Esophagus squamous epithelium (tissue), 5 donors: ENCODE data around the gene DHX57. TPM values are rescaled to one million over a fixed set of nuclear protein-coding genes. Genes with fewer than 3 reads are reported as not detected.

ENCODE experiments used
- DNase-seq: peaks from one replicate; lab custom pipeline; 2025; lab: John Stamatoyannopoulos, UW
- H3K27ac ChIP-seq, 4 donors: fragments of 200-600 bp; sonication (generic); one replicate each; pipeline ENCODE4 v1.5.1; 2016 to 2019; ENCODE audit warnings: mild to moderate bottlenecking in 1 of 4
- H3K27me3 ChIP-seq, 4 donors: fragments of 200-600 bp; sonication (generic); 1 replicate in 3 of 4; 2 replicates in 1 of 4; pipeline versions ENCODE4 v1.5.1 to v1.6.0; 2017 to 2021; ENCODE audit warnings: antibody characterized with exemption in 1 of 4
- H3K36me3 ChIP-seq, 3 donors: fragments of 200-600 bp; sonication (generic); one replicate each; pipeline ENCODE4 v1.5.1; 2016 to 2019
- H3K4me1 ChIP-seq, 3 donors: fragments of 200-600 bp; sonication (generic); one replicate each; pipeline ENCODE4 v1.5.1; 2017 to 2019
- H3K4me3 ChIP-seq, 4 donors: fragments of 200-600 bp; sonication (generic); 1 replicate in 3 of 4; 2 replicates in 1 of 4; pipeline ENCODE4 v1.5.1; 2016 to 2019; ENCODE audit warnings: mild to moderate bottlenecking in 2 of 4, moderate library complexity in 1 of 4
- H3K9me3 ChIP-seq, 3 donors: fragments of 200-600 bp; sonication (generic); one replicate each; pipeline ENCODE4 v1.5.1; 2016 to 2019
- POLR2A ChIP-seq, 4 donors: fragments of 450-650 bp; IDR thresholded peaks; one replicate each; pipeline ENCODE4 v1.6.1; 2017; ENCODE audit warnings: antibody characterized with exemption in 4 of 4, mild to moderate bottlenecking in 4 of 4, moderate library complexity in 3 of 4
- WGBS, 2 donors: methylation state at CpG; one replicate each; pipeline ENCODE4 v1.1.5; 2018; 5-methylcytosine and 5-hydroxymethylcytosine counted together
- intact Hi-C: fragments of 100-400 bp; cut with DNase I; formaldehyde crosslinking; loops from one replicate; pipeline ENCODE4 v1.15.0; 2022
- total RNA-seq, 4 donors: library from RNA; depleted of rRNA; stranded (reverse); fragments of >200 nt; gene quantifications; one replicate each; pipeline ENCODE4 v1.1.0, GENCODE V29; 2016
- TF ChIP-seq, protein P1 (sequence below), 6 experiments: fragments of 450-650 bp in 4 of 6; fragments of 200-600 bp in 2 of 6; sonication (generic) in 2 of 6; IDR thresholded peaks; one replicate each; pipeline ENCODE4 v1.5.1; 2016 to 2019; ENCODE audit warnings: antibody characterized with exemption in 6 of 6, mild to moderate bottlenecking in 4 of 6, moderate library complexity in 4 of 6
- donor health status: DM: yes; HTN: yes; CAD: no.

DHX57 gene
- total RNA-seq, 4 donors from 2014 or later, result 7.1 to 13.5 (median 10.1) TPM

DNA sequence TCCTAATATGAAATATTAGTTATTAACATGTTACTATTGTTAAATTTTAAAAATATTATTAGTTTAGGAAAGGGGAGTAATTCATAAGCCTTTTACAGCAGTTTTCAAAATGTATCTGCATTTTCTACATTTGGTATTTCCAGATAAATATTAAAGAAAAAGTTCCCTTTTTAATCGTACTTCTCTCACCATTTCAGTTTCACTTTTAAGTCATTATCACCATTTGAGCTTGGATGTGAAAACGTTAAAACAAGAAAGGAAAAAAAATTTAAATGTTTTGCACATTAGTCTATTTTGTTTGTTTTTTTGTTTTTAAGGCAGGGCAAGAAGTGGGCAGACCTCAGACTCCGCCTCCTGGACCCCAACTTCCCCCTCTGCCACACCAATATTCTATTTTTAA, 121.2 kb downstream of the DHX57 start:
- TF ChIP-seq, protein P1, sequence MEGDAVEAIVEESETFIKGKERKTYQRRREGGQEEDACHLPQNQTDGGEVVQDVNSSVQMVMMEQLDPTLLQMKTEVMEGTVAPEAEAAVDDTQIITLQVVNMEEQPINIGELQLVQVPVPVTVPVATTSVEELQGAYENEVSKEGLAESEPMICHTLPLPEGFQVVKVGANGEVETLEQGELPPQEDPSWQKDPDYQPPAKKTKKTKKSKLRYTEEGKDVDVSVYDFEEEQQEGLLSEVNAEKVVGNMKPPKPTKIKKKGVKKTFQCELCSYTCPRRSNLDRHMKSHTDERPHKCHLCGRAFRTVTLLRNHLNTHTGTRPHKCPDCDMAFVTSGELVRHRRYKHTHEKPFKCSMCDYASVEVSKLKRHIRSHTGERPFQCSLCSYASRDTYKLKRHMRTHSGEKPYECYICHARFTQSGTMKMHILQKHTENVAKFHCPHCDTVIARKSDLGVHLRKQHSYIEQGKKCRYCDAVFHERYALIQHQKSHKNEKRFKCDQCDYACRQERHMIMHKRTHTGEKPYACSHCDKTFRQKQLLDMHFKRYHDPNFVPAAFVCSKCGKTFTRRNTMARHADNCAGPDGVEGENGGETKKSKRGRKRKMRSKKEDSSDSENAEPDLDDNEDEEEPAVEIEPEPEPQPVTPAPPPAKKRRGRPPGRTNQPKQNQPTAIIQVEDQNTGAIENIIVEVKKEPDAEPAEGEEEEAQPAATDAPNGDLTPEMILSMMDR (IDR thresholded peaks at IDR 0.05), result no peak
- no peak for TF ChIP-seq POLR2A (IDR thresholded peaks at IDR 0.05)
- DNase-seq, result no peak
- intact Hi-C loops, result no loop called here
- Histone ChIP-seq H3K27me3 (no peaks in the 10 kb centered on the region), H3K27ac (peak overlapping the region in 1 of 4 donors; percentile 0), H3K4me1 (peaks cover 0 to 25% (median 4%) of the 10 kb centered on the region in 3 donors), H3K36me3 (peaks cover 0 to 3% (median 0%) of the 10 kb centered on the region in 3 donors), H3K4me3 (peak overlapping the region in 2 of 4 donors; percentile 3 to 42), H3K9me3 (no peaks in the 10 kb centered on the region)
- 24 to 31% methylated on average over 3 of the region's 3 CpGs for WGBS, 2 donors

DNA sequence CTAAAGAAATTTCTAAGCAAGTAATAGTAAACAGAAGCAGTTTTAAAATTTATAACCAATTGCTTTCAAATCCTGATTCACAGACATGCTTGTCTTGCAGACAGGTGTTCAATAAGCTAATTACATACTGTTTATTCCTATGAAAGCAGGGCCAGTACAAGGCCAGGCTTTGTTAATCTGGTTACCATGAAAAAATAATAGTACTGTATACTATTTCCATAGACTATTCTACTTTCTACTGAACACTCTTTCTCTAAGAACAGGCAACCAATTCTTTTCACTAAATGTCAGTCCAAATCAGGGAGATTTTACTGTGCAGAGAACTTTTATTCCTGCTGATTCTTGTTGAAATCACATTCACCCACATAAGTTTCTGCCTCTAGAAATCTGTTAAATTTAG, 121.7 kb downstream of the DHX57 start:
- Histone ChIP-seq H3K4me3 (peak overlapping the region in 1 of 4 donors; percentile 42), H3K27ac (peak overlapping the region in 1 of 4 donors; percentile 0)

DNA sequence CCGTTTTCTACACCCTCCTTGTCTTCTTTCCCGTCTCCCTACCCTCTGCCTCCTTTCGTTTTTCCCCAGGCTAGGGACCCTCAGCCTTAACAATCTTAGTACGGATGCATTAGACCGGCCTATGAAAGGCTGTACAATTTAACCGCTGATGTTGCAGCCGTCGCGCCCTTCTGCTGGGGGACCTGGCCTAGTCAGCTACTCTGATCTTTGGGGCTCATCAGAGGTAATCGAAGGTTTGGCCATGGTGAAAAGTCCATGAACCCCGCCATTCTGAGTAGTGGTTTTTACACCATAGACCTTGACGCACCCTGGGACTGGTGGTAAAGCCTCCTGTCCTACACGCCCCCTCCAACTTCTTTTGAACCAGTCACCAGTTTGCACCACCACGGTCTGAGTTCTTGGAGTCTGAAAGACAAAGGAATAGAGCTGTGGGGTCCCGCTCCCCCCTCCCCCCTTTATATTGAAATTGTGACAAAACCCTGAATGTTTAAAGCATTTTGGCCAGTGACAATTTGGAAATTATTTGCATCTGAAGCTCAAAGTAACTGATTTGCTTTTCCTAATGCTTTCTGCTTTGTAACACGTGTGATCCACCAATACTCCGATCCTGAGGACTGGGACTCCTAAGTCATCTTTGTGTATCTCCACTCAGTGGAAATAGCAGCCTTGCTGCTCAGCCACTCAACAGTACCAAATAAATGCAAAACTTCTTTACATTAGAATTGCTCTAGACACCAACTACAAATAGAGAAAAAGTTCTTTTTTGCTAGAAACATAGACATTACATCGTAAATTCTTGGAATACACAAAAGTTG, 123.9 kb downstream of the DHX57 start:
- H3K4me1 ChIP-seq, result peaks cover 7 to 52% (median 28%) of the 10 kb centered on the region in 3 donors

More for the DNA sequence above, 121.7 kb downstream of the DHX57 start:
- no peak for DNase-seq
- Histone ChIP-seq H3K27me3 (no peaks in the 10 kb centered on the region), H3K9me3 (no peaks in the 10 kb centered on the region), H3K4me1 (peaks cover 4 to 30% (median 8%) of the 10 kb centered on the region in 3 donors), H3K36me3 (peaks cover 0 to 7% (median under 1%) of the 10 kb centered on the region in 3 donors)
- TF ChIP-seq, protein P1 (IDR thresholded peaks at IDR 0.05), result no peak
- TF ChIP-seq POLR2A (IDR thresholded peaks at IDR 0.05), result no peak
- intact Hi-C loops, result no loop called here

DNA sequence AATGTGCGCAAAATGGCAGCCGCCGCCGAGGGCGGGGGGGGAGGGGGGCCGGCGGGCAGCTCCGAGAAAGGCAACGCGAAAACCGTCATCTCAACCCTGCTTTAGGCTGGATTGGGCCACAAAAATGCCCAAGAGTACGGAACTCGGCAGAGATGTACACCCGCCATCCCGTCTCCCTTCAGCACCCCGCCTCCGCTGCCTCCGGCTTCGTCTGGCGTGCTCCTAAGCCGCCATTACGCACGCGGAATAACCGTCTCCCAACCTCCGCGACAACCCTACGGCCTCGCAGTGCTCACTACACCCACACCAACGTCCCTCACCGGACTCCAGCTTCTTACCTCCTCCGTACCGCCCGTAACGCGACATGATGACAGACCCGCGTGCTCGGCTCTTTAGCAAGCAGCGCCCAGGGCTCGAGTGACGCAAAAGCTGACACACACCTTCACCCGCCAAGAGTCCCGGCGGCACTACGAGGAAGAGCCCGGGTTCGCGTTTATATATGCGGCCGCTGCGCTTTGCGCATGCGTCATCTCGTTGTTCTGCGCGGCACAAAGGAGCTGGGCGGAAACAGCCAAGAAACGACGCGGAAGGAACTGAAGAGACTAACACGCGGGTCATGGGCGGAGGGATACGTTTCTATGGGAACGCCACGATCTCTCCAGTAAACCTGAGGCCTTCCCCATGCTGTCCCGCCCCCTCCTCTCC, 124.7 kb downstream of the DHX57 start, which contains the start of gene SRSF7:
Gene SRSF7 (minus strand): TSS at position 471 of the 705 bp plus-strand sequence. CDS start 105 bp downstream, at position 366.
- peaks cover 7 to 60% (median 34%) of the 10 kb centered on the region in 3 donors for H3K4me1 ChIP-seq
- intact Hi-C loops, result no loop called here
- peak; percentile 77 for DNase-seq
- H3K36me3 ChIP-seq, result peaks cover 19 to 37% (median 21%) of the 10 kb centered on the region in 3 donors
- no peaks in the 10 kb centered on the region for H3K9me3 ChIP-seq
- no peaks in the 10 kb centered on the region for H3K27me3 ChIP-seq
- WGBS, 2 donors, result 0% methylated on average over 47 to 57 of the region's 68 CpGs
- TF ChIP-seq, protein P1 (IDR thresholded peaks at IDR 0.05), result peak in 3 of 6 experiments; percentile 18 to 48 (median 27)
- TF ChIP-seq POLR2A (IDR thresholded peaks at IDR 0.05), result peak; percentile 82 to 100 (median 95)
- H3K27ac ChIP-seq, result peak within 1 kb of the TSS; percentile 95 to 100 (median 100)
- peak within 1 kb of the TSS; percentile 72 to 99 (median 95) for H3K4me3 ChIP-seq

More for the DNA sequence above, 123.9 kb downstream of the DHX57 start:
- Histone ChIP-seq H3K27ac (peak overlapping the region; percentile 95 to 100 (median 100)), H3K9me3 (no peaks in the 10 kb centered on the region), H3K27me3 (no peaks in the 10 kb centered on the region), H3K4me3 (peak overlapping the region; percentile 72 to 99 (median 95)), H3K36me3 (peaks cover 15 to 30% (median 16%) of the 10 kb centered on the region in 3 donors)
- intact Hi-C loops, result no loop called here
- WGBS, 2 donors, result 18 to 22% methylated on average over 15 to 17 of the region's 18 CpGs
- DNase-seq, result no peak
- TF ChIP-seq POLR2A (IDR thresholded peaks at IDR 0.05), result no peak
- TF ChIP-seq, protein P1 (IDR thresholded peaks at IDR 0.05), result no peak
